ENCODE data around the gene MSTN. TPM values are rescaled to one million over a fixed set of nuclear protein-coding genes. Genes with fewer than 3 reads are reported as not detected.

The MSTN gene
- total RNA-seq, 1 experiment from 2014 or later = not detected

DNA sequence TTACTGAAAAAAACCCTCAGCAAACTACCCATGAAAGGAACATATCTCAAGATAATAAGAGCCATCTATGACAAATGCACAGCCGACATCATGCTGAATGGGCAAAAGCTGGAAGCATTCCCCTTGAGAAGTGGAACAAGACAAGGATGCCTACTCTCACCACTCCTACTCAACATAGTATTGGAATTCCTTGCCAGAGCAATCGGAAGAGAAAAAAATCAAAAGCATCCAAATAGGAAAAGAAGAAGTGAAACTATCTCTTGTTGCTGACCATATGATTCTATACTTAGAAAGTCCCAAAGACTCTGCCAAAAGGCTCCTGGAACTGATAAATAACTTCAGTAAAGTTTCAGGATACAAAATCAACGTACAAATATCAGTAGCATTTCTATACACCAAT lies 40.6 kb upstream of the MSTN start:
- H2AK5ac ChIP-seq (ENCODE audit: insufficient read length, low read length) = no peak overlapping the region
- H4K8ac ChIP-seq (replicated peaks; ENCODE audit: insufficient read length, low read depth, low read length) = no peak overlapping the region
- H3T11ph ChIP-seq (ENCODE audit: low read length) = no peak overlapping the region
- no peak overlapping the region for H3K56ac ChIP-seq (ENCODE audit: insufficient read length, low read depth, low read length)
- H3K23me2 ChIP-seq (ENCODE audit: insufficient read length, low read depth, low read length, poor library complexity, severe bottlenecking) = no peaks in the 10 kb centered on the region
- H3K4me1 ChIP-seq (ENCODE audit: insufficient read depth, low read length) = no peaks in the 10 kb centered on the region
- no peak overlapping the region for H4K91ac ChIP-seq (ENCODE audit: insufficient read length, low read depth, low read length)
- no peaks in the 10 kb centered on the region for H3K9me3 ChIP-seq (ENCODE audit: control insufficient read depth, low read depth, low read length)
- no peak overlapping the region for H3K4ac ChIP-seq (ENCODE audit: low read depth, low read length)
- no peak overlapping the region for H2BK20ac ChIP-seq (ENCODE audit: low read depth, low read length, poor library complexity, severe bottlenecking)
- H3K79me2 ChIP-seq (ENCODE audit: insufficient read depth, low read length) = no peaks in the 10 kb centered on the region
- H3K27ac Mint-ChIP-seq = no peak overlapping the region
- no peak for DNase-seq
- H2BK12ac ChIP-seq (ENCODE audit: insufficient read length, low read depth, low read length) = no peak overlapping the region
- no peaks in the 10 kb centered on the region for H3K79me1 ChIP-seq (ENCODE audit: insufficient read depth, low read depth, low read length, poor library complexity, severe bottlenecking)
- no peak overlapping the region for H4K5ac ChIP-seq (ENCODE audit: insufficient read length, low read depth, low read length)
- H3K27ac ChIP-seq (ENCODE audit: insufficient read length, low read depth, low read length) = no peak overlapping the region
- peaks cover 4% of the 10 kb centered on the region for H3K27me3 Mint-ChIP-seq (ENCODE audit: low read depth)
- no CpG with 5 or more reads among the region's 3 CpGs for WGBS (ENCODE audit: extremely low coverage, insufficient read length, low lambda C conversion rate)
- H2BK15ac ChIP-seq (ENCODE audit: low read depth, low read length) = no peak overlapping the region
- no peak overlapping the region for H3K23ac ChIP-seq (ENCODE audit: insufficient read length, low read depth, low read length)
- TF ChIP-seq, protein P1, sequence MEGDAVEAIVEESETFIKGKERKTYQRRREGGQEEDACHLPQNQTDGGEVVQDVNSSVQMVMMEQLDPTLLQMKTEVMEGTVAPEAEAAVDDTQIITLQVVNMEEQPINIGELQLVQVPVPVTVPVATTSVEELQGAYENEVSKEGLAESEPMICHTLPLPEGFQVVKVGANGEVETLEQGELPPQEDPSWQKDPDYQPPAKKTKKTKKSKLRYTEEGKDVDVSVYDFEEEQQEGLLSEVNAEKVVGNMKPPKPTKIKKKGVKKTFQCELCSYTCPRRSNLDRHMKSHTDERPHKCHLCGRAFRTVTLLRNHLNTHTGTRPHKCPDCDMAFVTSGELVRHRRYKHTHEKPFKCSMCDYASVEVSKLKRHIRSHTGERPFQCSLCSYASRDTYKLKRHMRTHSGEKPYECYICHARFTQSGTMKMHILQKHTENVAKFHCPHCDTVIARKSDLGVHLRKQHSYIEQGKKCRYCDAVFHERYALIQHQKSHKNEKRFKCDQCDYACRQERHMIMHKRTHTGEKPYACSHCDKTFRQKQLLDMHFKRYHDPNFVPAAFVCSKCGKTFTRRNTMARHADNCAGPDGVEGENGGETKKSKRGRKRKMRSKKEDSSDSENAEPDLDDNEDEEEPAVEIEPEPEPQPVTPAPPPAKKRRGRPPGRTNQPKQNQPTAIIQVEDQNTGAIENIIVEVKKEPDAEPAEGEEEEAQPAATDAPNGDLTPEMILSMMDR (conservative IDR thresholded peaks at IDR 0.05) = no peak
- no peak overlapping the region for H2BK120ac ChIP-seq (ENCODE audit: low read depth, low read length, poor library complexity, severe bottlenecking)
- no peak overlapping the region for H3K14ac ChIP-seq (ENCODE audit: insufficient read depth, low read length)
- H3K4me3 Mint-ChIP-seq = no peak overlapping the region
- H3K9ac ChIP-seq (ENCODE audit: extremely low read depth, insufficient read length, low read length) = no peak overlapping the region
- no peak overlapping the region for H3K18ac ChIP-seq (ENCODE audit: insufficient read length, low read depth, low read length)
- no peak overlapping the region for H3K4me2 ChIP-seq (ENCODE audit: insufficient read depth, insufficient read length, low read length)
- no peaks in the 10 kb centered on the region for H3K27me3 ChIP-seq (ENCODE audit: insufficient read depth, low read length)
- H4K20me1 ChIP-seq (ENCODE audit: control insufficient read depth, insufficient read depth, insufficient read length) = no peaks in the 10 kb centered on the region
- H3K4me1 Mint-ChIP-seq = no peaks in the 10 kb centered on the region
- H3K36me3 Mint-ChIP-seq (ENCODE audit: insufficient read depth in 1 of 3, low read depth in 3 of 3) = peaks cover 0 to 5% (median 2%) of the 10 kb centered on the region in 3 experiments; a peak in 2 of 7 replicates
- no peak overlapping the region for H2BK5ac ChIP-seq (ENCODE audit: insufficient read length, low read length)
- peaks cover 5 to 6% of the 10 kb centered on the region in 2 experiments for H3K9me3 Mint-ChIP-seq
- no peak overlapping the region for H2AFZ ChIP-seq (ENCODE audit: low read length)
